GM23248 (cell line): Measurements from ENCODE around the gene RINL. TPM values are rescaled to one million over a fixed set of nuclear protein-coding genes. Genes with fewer than 3 reads are reported as not detected.

Experiments used
- DNase-seq: peaks from one replicate; pipeline ENCODE4 v3.0.0-alpha.2; 2015
- H2AFZ ChIP-seq: fragments of 200-600 bp; sonication (generic); 2 replicates; pipeline ENCODE4 v1.6.1; 2016; ENCODE audit warnings: antibody characterized with exemption
- H3F3A ChIP-seq: fragments of 200-600 bp; sonication (generic); 2 replicates; pipeline ENCODE4 v1.6.1; 2016; ENCODE audit warnings: mild to moderate bottlenecking, antibody characterized with exemption, mixed run types; ENCODE audit not compliant: insufficient read depth
- H3K27ac ChIP-seq: fragments of 200-600 bp; sonication (generic); 2 replicates; pipeline ENCODE4 v1.5.1; 2016; ENCODE audit warnings: mild to moderate bottlenecking
- H3K27me3 ChIP-seq: fragments of 200-600 bp; sonication (generic); replicated peaks from 2 replicates; pipeline ENCODE4 v1.6.1; 2016; ENCODE audit warnings: mild to moderate bottlenecking; ENCODE audit not compliant: insufficient read depth
- H3K36me3 ChIP-seq: fragments of 200-600 bp; sonication (generic); 2 replicates; pipeline ENCODE4 v1.6.1; 2016; ENCODE audit warnings: low read depth, mild to moderate bottlenecking
- H3K4me1 ChIP-seq: fragments of 200-600 bp; sonication (generic); 2 replicates; pipeline ENCODE4 v1.6.1; 2016; ENCODE audit warnings: mild to moderate bottlenecking; ENCODE audit not compliant: insufficient read depth
- H3K4me2 ChIP-seq: fragments of 200-600 bp; sonication (generic); one replicate; pipeline ENCODE4 v1.6.1; 2016; ENCODE audit warnings: mild to moderate bottlenecking; ENCODE audit not compliant: unreplicated experiment
- H3K4me3 ChIP-seq: fragments of 200-600 bp; sonication (generic); 2 replicates; pipeline ENCODE4 v1.5.1; 2016; ENCODE audit warnings: mild to moderate bottlenecking
- H3K79me2 ChIP-seq: fragments of 200-600 bp; sonication (generic); 2 replicates; pipeline ENCODE4 v1.6.1; 2016; ENCODE audit warnings: mild to moderate bottlenecking; ENCODE audit not compliant: insufficient read depth
- H3K9ac ChIP-seq: fragments of 200-600 bp; sonication (generic); 2 replicates; pipeline ENCODE4 v1.6.1; 2016; ENCODE audit warnings: mild to moderate bottlenecking
- H3K9me2 ChIP-seq: fragments of 200-600 bp; sonication (generic); 2 replicates; pipeline ENCODE4 v1.6.1; 2016; ENCODE audit warnings: mixed run types, mild to moderate bottlenecking, moderate library complexity; ENCODE audit not compliant: insufficient read depth
- H3K9me3 ChIP-seq: fragments of 200-600 bp; sonication (generic); one replicate; pipeline ENCODE4 v1.6.1; 2017; ENCODE audit warnings: low read depth
- H4K20me1 ChIP-seq: fragments of 200-600 bp; sonication (generic); 2 replicates; pipeline ENCODE4 v1.6.0; 2016; ENCODE audit not compliant: insufficient read depth
- EZH2 ChIP-seq: fragments of 200-600 bp; sonication (generic); IDR thresholded peaks from 2 replicates; pipeline ENCODE4 v1.6.1; 2018; ENCODE audit warnings: antibody characterized with exemption, mild to moderate bottlenecking; ENCODE audit not compliant: insufficient read depth, poor library complexity, severe bottlenecking
- EZH2phosphoT487 ChIP-seq: fragments of 200-600 bp; sonication (generic); IDR thresholded peaks from 2 replicates; pipeline ENCODE4 v1.6.1; 2018; ENCODE audit warnings: antibody characterized with exemption, moderate library complexity, mild to moderate bottlenecking, low read depth; ENCODE audit not compliant: insufficient read depth
- WGBS, 2 experiments: methylation state at CpG; one replicate each; pipeline ENCODE4 v1.1.6; 2015 to 2017; ENCODE audit warnings: low lambda C conversion rate in 2 of 2, low coverage in 1 of 2; ENCODE audit errors: missing lambda C conversion rate in 2 of 2; 5-methylcytosine and 5-hydroxymethylcytosine counted together
- in situ Hi-C: fragments of 300-500 bp; cut with MboI; formaldehyde crosslinking; loops from 2 replicates; pipeline ENCODE4 v1.15.0; 2020
- polyA plus RNA-seq: library from polyadenylated mRNA; unstranded; fragments of >200 nt; fragmentation: Nextera tagmentation; extraction: Ambion mirVana; gene quantifications from 2 replicates; pipeline ENCODE4 v1.2.1, GENCODE V29; 2016
- total RNA-seq: library from RNA; depleted of rRNA; stranded (reverse); fragments of >200 nt; shearing (Covaris generic); gene quantifications from 2 replicates; pipeline ENCODE4 v1.2.3, GENCODE V29; 2014; rRNA removed

RINL gene
- total RNA-seq = 1.0 and 5.8 TPM in 2 replicates
- 2.0 and 2.6 TPM in 2 replicates for polyA plus RNA-seq

- Histone ChIP-seq H3K4me2 (no peak within 1 kb of the TSS), H3K4me3 (no peak within 1 kb of the TSS), H3K79me2 (no peaks in the 10 kb centered on the region), H3K9me3 (no peaks in the 10 kb centered on the region), H3K36me3 (no peaks in the 10 kb centered on the region), H4K20me1 (no peaks in the 10 kb centered on the region), H3F3A (no peaks in the 10 kb centered on the region), H3K9me2 (no peaks in the 10 kb centered on the region), H2AFZ (no peak within 1 kb of the TSS), H3K4me1 (no peaks in the 10 kb centered on the region), H3K9ac (no peak within 1 kb of the TSS), H3K27ac (no peak within 1 kb of the TSS), H3K27me3 (no peaks in the 10 kb centered on the region)
- WGBS, 2 experiments = 38 to 63% methylated on average over 6 to 11 of the region's 11 CpGs
- TF ChIP-seq EZH2phosphoT487 = no peak
- no peak for TF ChIP-seq EZH2
- in situ Hi-C loops = no loop called here
- DNase-seq = no peak
These were observed at the start of gene RINL for GRCh38 chr19:38877781-38878574. Gene RINL (minus strand): TSS chr19:38878275. CDS start chr19:38876742, 1,533 bp downstream.

DNA sequence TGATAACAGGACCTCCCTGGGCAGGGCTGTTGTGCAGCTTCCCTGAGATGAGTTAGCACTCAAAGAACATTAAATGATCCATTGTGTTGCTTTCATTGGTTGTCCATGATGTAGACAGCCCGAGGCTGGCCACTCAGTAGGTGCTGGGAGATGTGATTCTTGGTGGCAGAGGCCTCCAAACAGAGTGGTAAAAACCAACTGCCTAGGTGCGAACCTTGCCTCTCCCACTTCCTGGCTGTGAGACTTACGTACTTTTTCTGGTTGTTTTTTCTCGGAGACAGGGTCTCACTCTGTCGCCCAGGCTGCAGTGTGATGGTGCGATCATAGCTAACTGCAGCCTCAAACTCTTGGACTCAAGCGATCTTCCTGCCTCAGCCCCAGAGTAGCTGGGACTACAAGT is 46.3 kb upstream of the RINL start:
- Histone ChIP-seq H3K9ac (no peak overlapping the region), H3K79me2 (peaks cover 19% of the 10 kb centered on the region), H3K4me1 (0 out of 2 replicates have a peak, but pooled peaks cover 1% of the 10 kb centered on the region), H4K20me1 (no peaks in the 10 kb centered on the region), H2AFZ (no peak overlapping the region), H3F3A (no peaks in the 10 kb centered on the region), H3K9me3 (no peaks in the 10 kb centered on the region), H3K9me2 (no peaks in the 10 kb centered on the region), H3K36me3 (no peaks in the 10 kb centered on the region; the same call in 1 of the 2 replicates), H3K4me3 (no peak overlapping the region), H3K27ac (no peak overlapping the region), H3K4me2 (no peak overlapping the region), H3K27me3 (no peaks in the 10 kb centered on the region)
- in situ Hi-C loops = no loop called here
- TF ChIP-seq EZH2phosphoT487 = no peak
- no peak for DNase-seq
- WGBS, 2 experiments = 95 to 99% methylated on average over 7 of the region's 7 CpGs

- Histone ChIP-seq H3K9me2 (no peaks in the 10 kb centered on the region), H3F3A (no peaks in the 10 kb centered on the region), H4K20me1 (no peaks in the 10 kb centered on the region), H3K4me2 (no peak overlapping the region), H3K4me1 (no peaks in the 10 kb centered on the region), H3K36me3 (no peaks in the 10 kb centered on the region; the same call in 1 of the 2 replicates), H3K27me3 (no peaks in the 10 kb centered on the region), H3K27ac (no peak overlapping the region), H3K79me2 (0 out of 2 replicates have a peak, but pooled peaks cover under 1% of the 10 kb centered on the region), H2AFZ (no peak overlapping the region), H3K9ac (no peak overlapping the region), H3K9me3 (no peaks in the 10 kb centered on the region), H3K4me3 (no peak overlapping the region)
- no peak for DNase-seq
- in situ Hi-C loops = no loop called here
- TF ChIP-seq EZH2 (no peak), EZH2phosphoT487 (no peak)
- WGBS, 2 experiments = 88 to 92% methylated on average over 5 of the region's 5 CpGs
These were observed 44.4 kb upstream of the RINL start for GRCh38 chr19:38922482-38922881.

- no peaks in the 10 kb centered on the region for H3K4me1 ChIP-seq
- no peak overlapping the region for H3K4me3 ChIP-seq
- no peak overlapping the region for H3K9ac ChIP-seq
- H3K9me3 ChIP-seq = no peaks in the 10 kb centered on the region
- no peak for DNase-seq
- WGBS, 2 experiments = 82 to 87% methylated on average over 20 of the region's 20 CpGs
- H3K4me2 ChIP-seq = no peak overlapping the region
- H3K9me2 ChIP-seq = no peaks in the 10 kb centered on the region
- no peak for TF ChIP-seq EZH2
- TF ChIP-seq EZH2phosphoT487 = no peak
- H3K27ac ChIP-seq = no peak overlapping the region
- no peaks in the 10 kb centered on the region for H4K20me1 ChIP-seq
- H3K79me2 ChIP-seq = no peaks in the 10 kb centered on the region
- no peaks in the 10 kb centered on the region for H3K27me3 ChIP-seq
- H3F3A ChIP-seq = no peaks in the 10 kb centered on the region
- in situ Hi-C loops = no loop called here
- no peak overlapping the region for H2AFZ ChIP-seq
- H3K36me3 ChIP-seq = no peaks in the 10 kb centered on the region; the same call in 1 of the 2 replicates
These were observed 43.6 kb upstream of the RINL start for GRCh38 chr19:38921420-38922274.
